GM18873 (cell line): ENCODE results near the gene LIPA.

Source experiments
- ATAC-seq: cut with Tn5 transposase; IDR thresholded peaks from one replicate; pipeline ENCODE4 v1.9.1; 2021; ENCODE audit warnings: mild to moderate bottlenecking, moderate library complexity, moderate number of reproducible peaks; ENCODE audit not compliant: unreplicated experiment, low FRiP score

LIPA gene

GRCh38 chr10:89241486-89242344 is 9.9 kb downstream of the LIPA start:
- peak; percentile 43 for ATAC-seq

- ATAC-seq, result no peak
Observed at GRCh38 chr10:89241026-89241425, 10.5 kb downstream of the LIPA start.

GRCh38 chr10:89240519-89240918 is 11.1 kb downstream of the LIPA start:
- ATAC-seq, result no peak

- ATAC-seq, result no peak
Observed at GRCh38 chr10:89238956-89239644, 12.5 kb downstream of the LIPA start.

- no peak for ATAC-seq
Observed at GRCh38 chr10:89237849-89238248, 13.7 kb downstream of the LIPA start.

- no peak for ATAC-seq
Observed at GRCh38 chr10:89236226-89236797, 15.3 kb downstream of the LIPA start.

GRCh38 chr10:89235073-89235798 is 16.3 kb downstream of the LIPA start:
- no peak for ATAC-seq

- ATAC-seq, result no peak
Observed at GRCh38 chr10:89233033-89233432, 18.5 kb downstream of the LIPA start.

GRCh38 chr10:89228962-89229361 is 22.6 kb downstream of the LIPA start:
- ATAC-seq, result no peak

GRCh38 chr10:89228146-89228545 is 23.4 kb downstream of the LIPA start:
- no peak for ATAC-seq

GRCh38 chr10:89226891-89227290 is 24.7 kb downstream of the LIPA start:
- ATAC-seq, result no peak

GRCh38 chr10:89224739-89225443 is 26.7 kb downstream of the LIPA start:
- ATAC-seq, result no peak

GRCh38 chr10:89221919-89222318 is 29.7 kb downstream of the LIPA start:
- ATAC-seq, result no peak

GRCh38 chr10:89219513-89220218 is 31.9 kb downstream of the LIPA start:
- ATAC-seq, result no peak

- ATAC-seq, result no peak
Observed at GRCh38 chr10:89217057-89217990, 34.3 kb downstream of the LIPA start.

GRCh38 chr10:89216056-89216455 is 35.5 kb downstream of the LIPA start:
- no peak for ATAC-seq

- no peak for ATAC-seq
Observed at GRCh38 chr10:89215511-89215910, 36.1 kb downstream of the LIPA start.

GRCh38 chr10:89214566-89215165 is 36.9 kb downstream of the LIPA start:
- no peak for ATAC-seq
